ENCODE data around the gene AGAP3. TPM values are rescaled to one million over a fixed set of nuclear protein-coding genes. Genes with fewer than 3 reads are reported as not detected.

The AGAP3 gene
- total RNA-seq, 1 experiment from 2014 or later, result 19.9 TPM

GRCh38 chr7:151073990-151074389, 12.3 kb upstream of the AGAP3 start:
- Histone ChIP-seq H3K27me3 (replicated peaks) (no peaks in the 10 kb centered on the region), H3K4me3 (no peak overlapping the region), H3K9me3 (replicated peaks) (no peaks in the 10 kb centered on the region), H3K27ac (no peak overlapping the region), H3K36me3 (peaks cover 94% of the 10 kb centered on the region), H3K4me1 (replicated peaks) (peaks cover under 1% of the 10 kb centered on the region; the same call in 1 of the 2 replicates)
- no peak for DNase-seq (ENCODE audit: low read depth in 1 of 2, low spot score in 2 of 2)

- Histone ChIP-seq H3K9me3 (replicated peaks) (no peaks in the 10 kb centered on the region), H3K36me3 (peaks cover 92% of the 10 kb centered on the region), H3K4me3 (no peak overlapping the region), H3K27ac (no peak overlapping the region), H3K27me3 (replicated peaks) (no peaks in the 10 kb centered on the region), H3K4me1 (replicated peaks) (peaks cover 10% of the 10 kb centered on the region)
- DNase-seq (ENCODE audit: low read depth in 1 of 2, low spot score in 2 of 2), result no peak
These were observed 11.2 kb upstream of the AGAP3 start for GRCh38 chr7:151074817-151075661.

GRCh38 chr7:151075662-151075971, 10.7 kb upstream of the AGAP3 start:
- DNase-seq (ENCODE audit: low read depth in 1 of 2, low spot score in 2 of 2), result no peak
- Histone ChIP-seq H3K27me3 (replicated peaks) (no peaks in the 10 kb centered on the region), H3K36me3 (peaks cover 91% of the 10 kb centered on the region), H3K4me3 (no peak overlapping the region), H3K9me3 (replicated peaks) (no peaks in the 10 kb centered on the region), H3K4me1 (replicated peaks) (peaks cover 10% of the 10 kb centered on the region), H3K27ac (no peak overlapping the region)

GRCh38 chr7:151075978-151076426, 10.3 kb upstream of the AGAP3 start:
- Histone ChIP-seq H3K27ac (no peak overlapping the region), H3K4me1 (replicated peaks) (peaks cover 13% of the 10 kb centered on the region), H3K9me3 (replicated peaks) (no peaks in the 10 kb centered on the region), H3K4me3 (no peak overlapping the region), H3K27me3 (replicated peaks) (no peaks in the 10 kb centered on the region), H3K36me3 (peaks cover 90% of the 10 kb centered on the region)
- DNase-seq (ENCODE audit: low read depth in 1 of 2, low spot score in 2 of 2), result no peak

- H3K36me3 ChIP-seq, result peaks cover 90% of the 10 kb centered on the region
- H3K27me3 ChIP-seq (replicated peaks), result no peaks in the 10 kb centered on the region
These were observed 9.2 kb upstream of the AGAP3 start for GRCh38 chr7:151076863-151077704.

GRCh38 chr7:151077705-151078232, 8.5 kb upstream of the AGAP3 start:
- Histone ChIP-seq H3K9me3 (replicated peaks) (no peaks in the 10 kb centered on the region), H3K27ac (no peak overlapping the region), H3K4me1 (replicated peaks) (peaks cover 30% of the 10 kb centered on the region), H3K27me3 (replicated peaks) (no peaks in the 10 kb centered on the region), H3K36me3 (peaks cover 84% of the 10 kb centered on the region), H3K4me3 (no peak overlapping the region)
- no peak for DNase-seq (ENCODE audit: low read depth in 1 of 2, low spot score in 2 of 2)

More at GRCh38 chr7:151076863-151077704, 9.2 kb upstream of the AGAP3 start:
- H3K4me1 ChIP-seq (replicated peaks), result peaks cover 24% of the 10 kb centered on the region
- no peak for DNase-seq (ENCODE audit: low read depth in 1 of 2, low spot score in 2 of 2)
- H3K27ac ChIP-seq, result no peak overlapping the region
- H3K4me3 ChIP-seq, result no peak overlapping the region
- H3K9me3 ChIP-seq (replicated peaks), result no peaks in the 10 kb centered on the region

GRCh38 chr7:151078233-151079040, 7.8 kb upstream of the AGAP3 start:
- H3K27ac ChIP-seq, result no peak overlapping the region
- H3K36me3 ChIP-seq, result peaks cover 82% of the 10 kb centered on the region
- DNase-seq (ENCODE audit: low read depth in 1 of 2, low spot score in 2 of 2), result no peak
- H3K4me3 ChIP-seq, result no peak overlapping the region
- peaks cover 32% of the 10 kb centered on the region for H3K4me1 ChIP-seq (replicated peaks)
- H3K27me3 ChIP-seq (replicated peaks), result no peaks in the 10 kb centered on the region
- H3K9me3 ChIP-seq (replicated peaks), result no peaks in the 10 kb centered on the region

GRCh38 chr7:151079199-151079910, 6.9 kb upstream of the AGAP3 start:
- H3K27me3 ChIP-seq (replicated peaks), result no peaks in the 10 kb centered on the region
- no peak for DNase-seq (ENCODE audit: low read depth in 1 of 2, low spot score in 2 of 2)
- H3K4me1 ChIP-seq (replicated peaks), result peaks cover 37% of the 10 kb centered on the region
- peak overlapping the region; percentile 88 for H3K4me3 ChIP-seq
- H3K36me3 ChIP-seq, result peaks cover 73% of the 10 kb centered on the region
- no peaks in the 10 kb centered on the region for H3K9me3 ChIP-seq (replicated peaks)
- no peak overlapping the region for H3K27ac ChIP-seq

- no peaks in the 10 kb centered on the region for H3K27me3 ChIP-seq (replicated peaks)
- no peaks in the 10 kb centered on the region for H3K9me3 ChIP-seq (replicated peaks)
- DNase-seq (ENCODE audit: low read depth in 1 of 2, low spot score in 2 of 2), result peak in 1 of 2 experiments; percentile 32
- peak overlapping the region; percentile 88 for H3K4me3 ChIP-seq
- H3K4me1 ChIP-seq (replicated peaks), result peaks cover 37% of the 10 kb centered on the region
- H3K27ac ChIP-seq, result peak overlapping the region; percentile 60
- peaks cover 66% of the 10 kb centered on the region for H3K36me3 ChIP-seq
These were observed 6.2 kb upstream of the AGAP3 start for GRCh38 chr7:151080067-151080521.

- Histone ChIP-seq H3K27me3 (replicated peaks) (no peaks in the 10 kb centered on the region), H3K36me3 (peaks cover 60% of the 10 kb centered on the region), H3K9me3 (replicated peaks) (no peaks in the 10 kb centered on the region), H3K4me3 (peak within 1 kb of the TSS; percentile 88), H3K4me1 (replicated peaks) (peaks cover 41% of the 10 kb centered on the region), H3K27ac (peak within 1 kb of the TSS; percentile 60)
- DNase-seq (ENCODE audit: low read depth in 1 of 2, low spot score in 2 of 2), result peak; percentile 83 to 90
These were observed 5.6 kb upstream of the AGAP3 start, which contains the start of gene FASTK for GRCh38 chr7:151080522-151081169. TSS of gene FASTK (minus strand) at chr7:151080809. CDS start at chr7:151080766, 43 bp downstream.

- H3K9me3 ChIP-seq (replicated peaks), result no peaks in the 10 kb centered on the region
- H3K27me3 ChIP-seq (replicated peaks), result no peaks in the 10 kb centered on the region
- DNase-seq (ENCODE audit: low read depth in 1 of 2, low spot score in 2 of 2), result no peak
- peaks cover 45% of the 10 kb centered on the region for H3K4me1 ChIP-seq (replicated peaks)
- peak overlapping the region; percentile 10; the same call in 1 of the 2 replicates for H3K27ac ChIP-seq
- H3K4me3 ChIP-seq, result peak overlapping the region; percentile 88
- peaks cover 52% of the 10 kb centered on the region for H3K36me3 ChIP-seq
These were observed 4.8 kb upstream of the AGAP3 start for GRCh38 chr7:151081170-151082101.

Measured in SJSA1 (cell line).